WERI-Rb-1 (cell line): ENCODE measurements around the gene HSF2.

Experiments
- DNase-seq: peaks from one replicate; pipeline ENCODE4 v3.0.0-alpha.2; 2020
- H3K27ac ChIP-seq: fragments of 250-450 bp; sonication (Bioruptor Pico); 2 replicates; pipeline ENCODE4 v1.5.1; 2020; ENCODE audit warnings: mild to moderate bottlenecking, moderate library complexity
- H3K27me3 ChIP-seq: fragments of 250-450 bp; sonication (Bioruptor Pico); 2 replicates; pipeline ENCODE4 v1.5.1; 2021; ENCODE audit warnings: mild to moderate bottlenecking, low read depth, moderate library complexity; ENCODE audit not compliant: insufficient read depth, severe bottlenecking
- H3K36me3 ChIP-seq: fragments of 250-450 bp; sonication (Bioruptor Pico); 2 replicates; pipeline ENCODE4 v1.5.1; 2020; ENCODE audit warnings: mild to moderate bottlenecking, moderate library complexity
- H3K4me3 ChIP-seq: 2 replicates; pipeline ENCODE4 v1.5.1; 2011; ENCODE audit warnings: low read depth, mild to moderate bottlenecking, control low read depth, low read length
- H3K9me3 ChIP-seq: fragments of 250-450 bp; sonication (Bioruptor Pico); 2 replicates; pipeline ENCODE4 v1.5.1; 2021; ENCODE audit warnings: mild to moderate bottlenecking, moderate library complexity; ENCODE audit not compliant: severe bottlenecking
- TF ChIP-seq, protein P1 (sequence below): IDR thresholded peaks from 2 replicates; pipeline ENCODE4 v1.5.1; 2011; ENCODE audit warnings: low read depth, mild to moderate bottlenecking, control low read depth, inconsistent platforms, low read length

Gene HSF2

DNA sequence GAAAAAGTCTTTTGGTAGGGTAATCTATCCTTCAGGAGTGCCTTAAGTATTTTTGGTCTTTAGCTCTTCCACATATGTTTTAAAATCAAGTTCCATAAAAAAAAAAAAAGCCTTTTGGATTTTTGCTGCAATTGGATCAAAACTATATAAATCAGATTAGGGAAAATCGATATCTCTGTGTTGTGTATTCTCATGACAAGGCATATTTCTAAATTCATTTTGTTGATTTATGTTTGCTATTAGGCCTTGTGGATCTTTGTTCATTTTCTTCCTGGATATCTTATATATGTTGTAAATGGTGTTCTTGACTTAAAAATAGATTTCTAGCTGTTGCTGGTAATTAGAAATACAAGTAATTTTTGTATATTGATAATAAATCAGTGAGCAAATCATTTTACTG lies 8.8 kb downstream of the HSF2 start:
- DNase-seq = no peak
- Histone ChIP-seq H3K9me3 (no peaks in the 10 kb centered on the region), H3K27ac (no peak overlapping the region), H3K36me3 (peaks cover 19% of the 10 kb centered on the region), H3K4me3 (no peak overlapping the region), H3K27me3 (no peaks in the 10 kb centered on the region)
- TF ChIP-seq, protein P1, sequence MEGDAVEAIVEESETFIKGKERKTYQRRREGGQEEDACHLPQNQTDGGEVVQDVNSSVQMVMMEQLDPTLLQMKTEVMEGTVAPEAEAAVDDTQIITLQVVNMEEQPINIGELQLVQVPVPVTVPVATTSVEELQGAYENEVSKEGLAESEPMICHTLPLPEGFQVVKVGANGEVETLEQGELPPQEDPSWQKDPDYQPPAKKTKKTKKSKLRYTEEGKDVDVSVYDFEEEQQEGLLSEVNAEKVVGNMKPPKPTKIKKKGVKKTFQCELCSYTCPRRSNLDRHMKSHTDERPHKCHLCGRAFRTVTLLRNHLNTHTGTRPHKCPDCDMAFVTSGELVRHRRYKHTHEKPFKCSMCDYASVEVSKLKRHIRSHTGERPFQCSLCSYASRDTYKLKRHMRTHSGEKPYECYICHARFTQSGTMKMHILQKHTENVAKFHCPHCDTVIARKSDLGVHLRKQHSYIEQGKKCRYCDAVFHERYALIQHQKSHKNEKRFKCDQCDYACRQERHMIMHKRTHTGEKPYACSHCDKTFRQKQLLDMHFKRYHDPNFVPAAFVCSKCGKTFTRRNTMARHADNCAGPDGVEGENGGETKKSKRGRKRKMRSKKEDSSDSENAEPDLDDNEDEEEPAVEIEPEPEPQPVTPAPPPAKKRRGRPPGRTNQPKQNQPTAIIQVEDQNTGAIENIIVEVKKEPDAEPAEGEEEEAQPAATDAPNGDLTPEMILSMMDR = no peak

DNA sequence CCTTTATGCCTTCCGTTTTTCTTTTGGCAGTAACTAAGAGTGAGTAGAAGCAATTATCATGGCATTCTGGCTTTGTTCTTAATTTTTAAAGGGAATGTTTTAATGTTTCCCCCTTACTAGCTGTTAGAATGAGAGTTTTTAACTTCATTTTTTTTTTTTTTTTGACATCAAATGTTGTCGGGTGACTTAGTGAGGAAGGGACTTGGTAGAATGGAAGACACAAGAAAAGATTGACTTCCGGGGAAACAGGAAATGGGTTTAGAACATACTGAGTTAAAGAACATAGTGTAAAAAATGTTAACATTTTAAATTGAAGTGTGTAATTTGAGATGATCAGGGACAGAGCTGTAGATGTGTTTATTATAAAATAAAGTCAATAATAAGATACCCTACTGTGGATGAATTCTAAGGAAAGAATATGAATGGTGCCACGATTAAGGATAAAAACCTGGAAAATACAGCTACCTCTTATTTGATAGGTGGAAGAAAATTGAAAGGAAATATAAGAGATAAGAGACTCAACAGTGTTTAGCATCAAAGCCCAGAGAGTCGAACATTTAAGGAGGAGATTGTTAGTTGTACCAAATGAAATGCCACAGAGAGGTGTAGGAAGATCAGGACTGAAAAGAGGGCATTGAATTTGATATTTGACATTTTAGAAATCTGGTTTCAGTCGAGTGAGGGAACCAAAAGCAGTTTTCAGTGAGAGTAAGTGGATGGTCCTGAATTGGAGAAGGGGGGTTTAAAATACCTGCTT lies 9.4 kb downstream of the HSF2 start:
- no peak for DNase-seq
- H3K4me3 ChIP-seq = no peak overlapping the region
- H3K36me3 ChIP-seq = peaks cover 23% of the 10 kb centered on the region

DNA sequence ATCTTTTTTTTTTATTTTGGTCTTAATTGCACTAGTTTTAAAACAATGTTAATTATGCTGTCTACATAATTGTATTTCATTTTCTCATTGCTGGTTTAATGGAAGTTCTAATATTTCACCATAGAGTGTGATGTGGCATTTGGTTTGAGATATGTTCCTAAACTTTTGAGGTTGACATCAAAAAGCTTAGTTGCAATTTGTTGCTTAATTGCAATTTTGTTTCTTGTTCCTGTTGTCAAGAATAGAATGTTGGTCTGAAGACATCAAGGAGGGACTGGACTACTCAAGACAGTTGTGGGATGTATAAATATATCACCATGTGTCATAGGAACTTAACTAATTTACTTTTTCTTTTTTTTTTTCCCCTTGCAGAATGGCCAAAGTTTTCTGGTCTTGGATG lies 12.5 kb downstream of the HSF2 start:
- H3K27ac ChIP-seq = no peak overlapping the region
- H3K27me3 ChIP-seq = no peaks in the 10 kb centered on the region
- no peaks in the 10 kb centered on the region for H3K9me3 ChIP-seq
- H3K4me3 ChIP-seq = no peak overlapping the region
- TF ChIP-seq, protein P1 = no peak
- no peak for DNase-seq
- peaks cover 39% of the 10 kb centered on the region for H3K36me3 ChIP-seq

More for the DNA sequence above, 9.4 kb downstream of the HSF2 start:
- no peaks in the 10 kb centered on the region for H3K27me3 ChIP-seq
- no peak overlapping the region for H3K27ac ChIP-seq
- TF ChIP-seq, protein P1 = no peak
- no peaks in the 10 kb centered on the region for H3K9me3 ChIP-seq

DNA sequence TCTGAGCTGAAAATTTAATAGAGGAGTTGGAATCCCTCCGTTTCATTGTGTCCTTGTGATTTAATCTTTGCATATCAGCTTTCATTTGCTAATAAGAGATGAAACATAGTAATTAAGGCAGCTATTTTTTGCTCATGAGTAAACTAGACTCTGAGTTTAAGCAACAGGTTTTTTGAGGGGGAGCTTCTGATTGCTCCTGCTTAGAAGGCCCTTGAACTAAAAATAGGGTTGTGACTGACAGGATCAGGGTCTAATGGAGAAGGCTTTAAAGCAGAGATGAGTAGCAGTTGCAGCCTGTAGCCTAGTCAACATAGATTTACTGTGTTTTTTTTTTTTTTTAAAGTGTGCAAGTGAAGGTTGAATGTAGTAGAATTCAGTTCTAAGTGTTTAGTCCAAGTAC lies 17.4 kb downstream of the HSF2 start:
- H3K9me3 ChIP-seq = no peaks in the 10 kb centered on the region
- no peaks in the 10 kb centered on the region for H3K27me3 ChIP-seq
- peaks cover 70% of the 10 kb centered on the region for H3K36me3 ChIP-seq
- TF ChIP-seq, protein P1 = no peak
- DNase-seq = no peak
- no peak overlapping the region for H3K27ac ChIP-seq
- H3K4me3 ChIP-seq = no peak overlapping the region

DNA sequence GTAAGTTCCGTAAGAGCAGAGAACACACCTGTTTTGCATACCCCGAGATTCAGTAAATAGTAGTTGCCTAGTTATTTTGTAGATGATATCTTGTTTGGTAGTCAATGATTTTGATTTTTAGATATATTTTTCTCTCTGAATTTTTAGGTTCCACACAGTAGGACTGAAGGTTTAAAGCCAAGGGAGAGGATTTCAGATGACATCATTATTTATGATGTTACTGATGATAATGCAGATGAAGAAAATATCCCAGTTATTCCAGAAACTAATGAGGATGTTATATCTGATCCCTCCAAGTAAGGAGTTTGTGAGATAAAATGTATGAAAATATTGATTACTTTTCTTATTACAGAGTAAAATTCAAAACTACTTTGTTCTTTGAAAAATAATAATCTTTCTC lies 22.6 kb downstream of the HSF2 start:
- peaks cover 86% of the 10 kb centered on the region for H3K36me3 ChIP-seq
- DNase-seq = no peak
- H3K4me3 ChIP-seq = no peak overlapping the region
- H3K27ac ChIP-seq = no peak overlapping the region
- no peaks in the 10 kb centered on the region for H3K9me3 ChIP-seq
- H3K27me3 ChIP-seq = no peaks in the 10 kb centered on the region
- TF ChIP-seq, protein P1 = no peak
